PC-3 (cell line): ENCODE measurements around the gene GCAT. TPM values are rescaled to one million over a fixed set of nuclear protein-coding genes. Genes with fewer than 3 reads are reported as not detected.
A peak's percentile ranks its signal among the peaks of the same experiment; 100 is the strongest.

ENCODE experiments used
- ATAC-seq: fragments of 200-7000 bp; cut with Tn5 transposase; 2 replicates; pipeline ENCODE4 v1.9.1; 2020; ENCODE audit warnings: mild to moderate bottlenecking, moderate library complexity
- BruUV-seq: library from RNA; stranded (reverse); fragments of 400-500 nt; replicated peaks from 2 replicates; lab custom pipeline; 2021; lab: Mats Ljungman, UMichigan
- CTCF ChIA-PET: fragments of 300-600 bp; sonication (Branson Sonifier 250); formaldehyde crosslinking; loops from one replicate; lab custom pipeline; 2022; ENCODE audit warnings: antibody characterized with exemption; lab: Charles Lee
- POLR2A ChIA-PET: fragments of 300-600 bp; sonication (Branson Sonifier 250); formaldehyde crosslinking; loops from one replicate; lab custom pipeline; 2022; ENCODE audit warnings: antibody characterized with exemption; ENCODE audit not compliant: unreplicated experiment; lab: Charles Lee
- DNase-seq: peaks from one replicate; pipeline ENCODE4 v3.0.0-alpha.2; 2015
- H2AFZ ChIP-seq: fragments of 300-600 bp; sonication (generic); 2 replicates; pipeline ENCODE4 v1.6.0; 2016; ENCODE audit warnings: antibody characterized with exemption, low read length
- H3F3A ChIP-seq: fragments of 300-600 bp; sonication (generic); one replicate; pipeline ENCODE4 v1.6.0; 2017; ENCODE audit warnings: antibody characterized with exemption, low read length, control low read depth, mild to moderate bottlenecking; ENCODE audit not compliant: unreplicated experiment
- H3K27ac ChIP-seq: fragments of 300-600 bp; sonication (generic); 2 replicates; pipeline ENCODE4 v1.5.1; 2016; ENCODE audit warnings: mild to moderate bottlenecking, low read length
- H3K27me3 ChIP-seq: fragments of 300-600 bp; sonication (generic); 2 replicates; pipeline ENCODE4 v1.6.1; 2016; ENCODE audit warnings: low read length, mixed read lengths
- H3K36me3 ChIP-seq: fragments of 300-600 bp; sonication (generic); 2 replicates; pipeline ENCODE4 v1.6.1; 2016; ENCODE audit warnings: low read depth, mixed run types, low read length, mixed read lengths
- H3K4me1 ChIP-seq: fragments of 300-600 bp; sonication (generic); 2 replicates; pipeline ENCODE4 v1.5.1; 2016; ENCODE audit warnings: low read length; ENCODE audit not compliant: insufficient read depth
- H3K4me2 ChIP-seq: fragments of 300-600 bp; sonication (generic); 2 replicates; pipeline ENCODE4 v1.6.0; 2016; ENCODE audit warnings: low read length
- H3K4me3 ChIP-seq: fragments of 300-600 bp; sonication (generic); 2 replicates; pipeline ENCODE4 v1.5.1; 2016; ENCODE audit warnings: mild to moderate bottlenecking, low read length, mixed read lengths
- H3K79me2 ChIP-seq: fragments of 300-600 bp; sonication (generic); 2 replicates; pipeline ENCODE4 v1.6.1; 2017; ENCODE audit warnings: low read length, mixed read lengths
- H3K9ac ChIP-seq: fragments of 300-600 bp; sonication (generic); 2 replicates; pipeline ENCODE4 v1.6.0; 2016; ENCODE audit warnings: mild to moderate bottlenecking, low read length
- H3K9me2 ChIP-seq: fragments of 300-600 bp; sonication (generic); replicated peaks from 2 replicates; pipeline ENCODE4 v1.6.1; 2016; ENCODE audit warnings: mixed run types, low read length, mixed read lengths
- H3K9me3 ChIP-seq: fragments of 300-600 bp; sonication (generic); 2 replicates; pipeline ENCODE4 v1.6.1; 2016; ENCODE audit warnings: low read length, mixed read lengths
- H4K20me1 ChIP-seq: fragments of 300-600 bp; sonication (generic); 2 replicates; pipeline ENCODE4 v1.6.1; 2016; ENCODE audit warnings: low read length, mixed read lengths
- CTCF ChIP-seq: fragments of 300-600 bp; sonication (generic); conservative IDR thresholded peaks from 2 replicates; pipeline ENCODE4 v1.5.1; 2017; ENCODE audit warnings: antibody characterized with exemption, low read depth, mild to moderate bottlenecking, low read length
- EZH2 ChIP-seq: fragments of 300-600 bp; sonication (generic); IDR thresholded peaks from one replicate; pipeline ENCODE4 v1.6.1; 2017; ENCODE audit warnings: antibody characterized with exemption, mild to moderate bottlenecking, low read length; ENCODE audit not compliant: unreplicated experiment
- EZH2phosphoT487 ChIP-seq: fragments of 300-600 bp; sonication (generic); IDR thresholded peaks from 2 replicates; pipeline ENCODE4 v1.6.1; 2018; ENCODE audit warnings: mild to moderate bottlenecking, antibody characterized with exemption, low read length, borderline replicate concordance
- intact Hi-C: fragments of 100-400 bp; cut with micrococcal nuclease; formaldehyde crosslinking; loops from 2 replicates; pipeline ENCODE4 v1.9.0; 2023
- total RNA-seq: library from RNA; depleted of rRNA; stranded (reverse); fragments of >200 nt; gene quantifications from 2 replicates; pipeline ENCODE4 v1.2.3, GENCODE V29; 2014

The GCAT gene
- total RNA-seq, 1 experiment from 2014 or later: 26.0 TPM

GRCh38 chr22:37806409-37807333, 1.1 kb upstream of the GCAT start:
- Histone ChIP-seq H3K9me2 (no peaks in the 10 kb centered on the region), H2AFZ (no peak overlapping the region), H3K9me3 (no peaks in the 10 kb centered on the region), H3K4me3 (peak overlapping the region; percentile 100), H3K27ac (peak overlapping the region; percentile 66), H3K36me3 (no peaks in the 10 kb centered on the region), H3F3A (peaks cover 18% of the 10 kb centered on the region), H3K27me3 (no peaks in the 10 kb centered on the region), H4K20me1 (peaks cover 21% of the 10 kb centered on the region), H3K4me2 (peak overlapping the region; percentile 98), H3K9ac (peak overlapping the region; percentile 95), H3K4me1 (peaks cover 17% of the 10 kb centered on the region), H3K79me2 (peaks cover 30% of the 10 kb centered on the region)
- intact Hi-C loops: loop anchor here (10.0 kb wide), 1 partner anchor 122 kb away; the partner anchor contains the start of gene NOL12
- BruUV-seq: TSS peak; percentile 49
- TF ChIP-seq CTCF (no peak), EZH2 (no peak), EZH2phosphoT487 (no peak)
- DNase-seq (peak; percentile 49), ATAC-seq (no peak)
- ChIA-PET POLR2A (no interaction called here), CTCF (interaction anchor here (0.5 to 0.6 kb wide), 2 partner anchors 12 to 144 kb away, joined by 3 to 4 read pairs; no protein-coding TSS in a partner anchor)

GRCh38 chr22:37808294-37808657, 542 bp downstream of the GCAT start:
- peak overlapping the region; percentile 45 for H3K9ac ChIP-seq
- no TSS peak for BruUV-seq
- H3K9me2 ChIP-seq: no peaks in the 10 kb centered on the region
- H3K27ac ChIP-seq: peak overlapping the region; percentile 16; the same call in 1 of the 2 replicates
- H3K36me3 ChIP-seq: no peaks in the 10 kb centered on the region
- peaks cover 12% of the 10 kb centered on the region for H3K4me1 ChIP-seq
- POLR2A ChIA-PET: interaction anchor here (0.6 to 0.7 kb wide), 2 partner anchors 145 to 202 kb away, joined by 3 to 10 read pairs; partner anchors contain the start of gene POLR2F
- H3K4me2 ChIP-seq: peak overlapping the region; percentile 98
- H3K4me3 ChIP-seq: peak overlapping the region; percentile 100
- peaks cover 21% of the 10 kb centered on the region for H4K20me1 ChIP-seq
- H3K79me2 ChIP-seq: peaks cover 30% of the 10 kb centered on the region
- intact Hi-C loops: loop anchor here (10.0 kb wide), 1 partner anchor 123 kb away; the partner anchor contains the start of gene NOL12
- ATAC-seq (no peak), DNase-seq (no peak)
- H3K27me3 ChIP-seq: no peaks in the 10 kb centered on the region
- peaks cover 18% of the 10 kb centered on the region for H3F3A ChIP-seq
- peak overlapping the region; percentile 51; the same call in 1 of the 2 replicates for H2AFZ ChIP-seq
- no peaks in the 10 kb centered on the region for H3K9me3 ChIP-seq
- no peak for TF ChIP-seq EZH2
- no peak for TF ChIP-seq CTCF
- no peak for TF ChIP-seq EZH2phosphoT487
- CTCF ChIA-PET: interaction anchor here (0.7 kb wide), 1 partner anchor 98 kb away, joined by 9 read pairs; the partner anchor contains the start of gene MICALL1
